Smooth muscle cell (in vitro differentiated cells): ENCODE data around the gene DPYSL4. TPM values are rescaled to one million over a fixed set of nuclear protein-coding genes. Genes with fewer than 3 reads are reported as not detected.

Experiments used
- DNase-seq: peaks from one replicate; lab custom pipeline; 2025; ENCODE audit not compliant: unreplicated experiment; lab: John Stamatoyannopoulos, UW
- H2AFZ ChIP-seq: fragments of 200-600 bp; sonication (generic); 2 replicates; pipeline ENCODE4 v1.6.0; 2016; ENCODE audit warnings: antibody characterized with exemption, low read depth, mild to moderate bottlenecking
- H3F3A ChIP-seq: fragments of 200-600 bp; sonication (generic); 2 replicates; pipeline ENCODE4 v1.6.0; 2017; ENCODE audit warnings: antibody characterized with exemption, low read depth
- H3K27ac ChIP-seq: fragments of 200-600 bp; sonication (generic); 2 replicates; pipeline ENCODE4 v1.5.1; 2016; ENCODE audit warnings: low read depth, mild to moderate bottlenecking
- H3K27me3 ChIP-seq: fragments of 200-600 bp; sonication (generic); 2 replicates; pipeline ENCODE4 v1.6.1; 2016; ENCODE audit warnings: low read depth, mild to moderate bottlenecking
- H3K36me3 ChIP-seq: fragments of 200-600 bp; sonication (generic); 2 replicates; pipeline ENCODE4 v1.5.1; 2016; ENCODE audit warnings: low read depth
- H3K4me1 ChIP-seq: fragments of 200-600 bp; sonication (generic); 2 replicates; pipeline ENCODE4 v1.5.1; 2016; ENCODE audit warnings: low read depth
- H3K4me2 ChIP-seq: fragments of 200-600 bp; sonication (generic); 2 replicates; pipeline ENCODE4 v1.6.0; 2016; ENCODE audit warnings: mild to moderate bottlenecking
- H3K4me3 ChIP-seq: fragments of 200-600 bp; sonication (generic); 2 replicates; pipeline ENCODE4 v1.5.1; 2016; ENCODE audit warnings: mild to moderate bottlenecking
- H3K79me2 ChIP-seq: fragments of 200-600 bp; sonication (generic); 2 replicates; pipeline ENCODE4 v1.6.0; 2016; ENCODE audit warnings: low read depth, mild to moderate bottlenecking
- H3K9ac ChIP-seq: fragments of 200-600 bp; sonication (generic); 2 replicates; pipeline ENCODE4 v1.6.0; 2016; ENCODE audit warnings: low read depth
- H3K9me3 ChIP-seq: fragments of 200-600 bp; sonication (generic); replicated peaks from 2 replicates; pipeline ENCODE4 v1.5.1; 2016; ENCODE audit warnings: low read depth
- H4K20me1 ChIP-seq: fragments of 200-600 bp; sonication (generic); 2 replicates; pipeline ENCODE4 v1.6.0; 2016; ENCODE audit warnings: low read depth
- CTCF ChIP-seq: fragments of 200-600 bp; sonication (generic); IDR thresholded peaks from 2 replicates; pipeline ENCODE4 v1.5.1; 2017; ENCODE audit warnings: borderline replicate concordance, mild to moderate bottlenecking, antibody characterized with exemption; ENCODE audit not compliant: insufficient read depth, poor library complexity, severe bottlenecking
- WGBS: methylation state at CpG from one replicate; pipeline ENCODE4 v1.1.7; 2016; ENCODE audit warnings: low lambda C conversion rate; 5-methylcytosine and 5-hydroxymethylcytosine counted together
- polyA plus RNA-seq: library from polyadenylated mRNA; unstranded; fragments of >200 nt; fragmentation: Nextera tagmentation; extraction: Ambion mirVana; gene quantifications from 2 replicates; pipeline ENCODE4 v1.2.1, GENCODE V29; 2016
- total RNA-seq: library from RNA; depleted of rRNA; stranded (reverse); fragments of >200 nt; gene quantifications from 2 replicates; pipeline ENCODE4 v1.2.3, GENCODE V29; 2014

Gene DPYSL4
- total and polyA plus RNA-seq, 2 experiments from 2014 or later: 6.0 to 7.4 TPM

- no peak overlapping the region for H3K9ac ChIP-seq
- H3F3A ChIP-seq: no peaks in the 10 kb centered on the region
- no peaks in the 10 kb centered on the region for H4K20me1 ChIP-seq
- no peak overlapping the region for H3K4me3 ChIP-seq
- no peak for DNase-seq
- WGBS: 91% methylated on average over 23 of the region's 23 CpGs
- H2AFZ ChIP-seq: no peak overlapping the region
- H3K4me1 ChIP-seq: no peaks in the 10 kb centered on the region
- peaks cover 5% of the 10 kb centered on the region for H3K27me3 ChIP-seq
- H3K9me3 ChIP-seq: no peaks in the 10 kb centered on the region
- H3K36me3 ChIP-seq: no peaks in the 10 kb centered on the region
- no peaks in the 10 kb centered on the region for H3K79me2 ChIP-seq
- H3K27ac ChIP-seq: no peak overlapping the region
- H3K4me2 ChIP-seq: no peak overlapping the region
- TF ChIP-seq CTCF: no peak
Observed at GRCh38 chr10:132166216-132166950, 20.4 kb upstream of the DPYSL4 start.

- no peak overlapping the region for H3K4me3 ChIP-seq
- no peak overlapping the region for H3K9ac ChIP-seq
- no peaks in the 10 kb centered on the region for H3K9me3 ChIP-seq
- no peak for TF ChIP-seq CTCF
- H3K36me3 ChIP-seq: no peaks in the 10 kb centered on the region
- no peaks in the 10 kb centered on the region for H3K79me2 ChIP-seq
- no peaks in the 10 kb centered on the region for H3K4me1 ChIP-seq
- no peak for DNase-seq
- no peak overlapping the region for H2AFZ ChIP-seq
- H3F3A ChIP-seq: no peaks in the 10 kb centered on the region
- no peak overlapping the region for H3K4me2 ChIP-seq
- WGBS: 93% methylated on average over 19 of the region's 22 CpGs
- H3K27ac ChIP-seq: no peak overlapping the region
- no peaks in the 10 kb centered on the region for H4K20me1 ChIP-seq
- H3K27me3 ChIP-seq: peaks cover 5% of the 10 kb centered on the region
Observed at GRCh38 chr10:132167041-132167674, 19.6 kb upstream of the DPYSL4 start.

- Histone ChIP-seq H3K9ac (no peak overlapping the region), H3K4me1 (no peaks in the 10 kb centered on the region), H3K4me3 (no peak overlapping the region), H3K79me2 (no peaks in the 10 kb centered on the region), H3K27me3 (peaks cover 2% of the 10 kb centered on the region), H3K4me2 (no peak overlapping the region), H3K27ac (no peak overlapping the region), H3F3A (no peaks in the 10 kb centered on the region), H3K36me3 (no peaks in the 10 kb centered on the region), H2AFZ (no peak overlapping the region), H3K9me3 (no peaks in the 10 kb centered on the region), H4K20me1 (no peaks in the 10 kb centered on the region)
- TF ChIP-seq CTCF: no peak
- DNase-seq: no peak
- WGBS: 97% methylated on average over 17 of the region's 17 CpGs
Observed at GRCh38 chr10:132167976-132168375, 18.8 kb upstream of the DPYSL4 start.
